ENCODE results near the gene MAP4. TPM values are rescaled to one million over a fixed set of nuclear protein-coding genes. Genes with fewer than 3 reads are reported as not detected.

Gene MAP4
- total RNA-seq, 1 donor from 2014 or later, result 191 TPM

DNA sequence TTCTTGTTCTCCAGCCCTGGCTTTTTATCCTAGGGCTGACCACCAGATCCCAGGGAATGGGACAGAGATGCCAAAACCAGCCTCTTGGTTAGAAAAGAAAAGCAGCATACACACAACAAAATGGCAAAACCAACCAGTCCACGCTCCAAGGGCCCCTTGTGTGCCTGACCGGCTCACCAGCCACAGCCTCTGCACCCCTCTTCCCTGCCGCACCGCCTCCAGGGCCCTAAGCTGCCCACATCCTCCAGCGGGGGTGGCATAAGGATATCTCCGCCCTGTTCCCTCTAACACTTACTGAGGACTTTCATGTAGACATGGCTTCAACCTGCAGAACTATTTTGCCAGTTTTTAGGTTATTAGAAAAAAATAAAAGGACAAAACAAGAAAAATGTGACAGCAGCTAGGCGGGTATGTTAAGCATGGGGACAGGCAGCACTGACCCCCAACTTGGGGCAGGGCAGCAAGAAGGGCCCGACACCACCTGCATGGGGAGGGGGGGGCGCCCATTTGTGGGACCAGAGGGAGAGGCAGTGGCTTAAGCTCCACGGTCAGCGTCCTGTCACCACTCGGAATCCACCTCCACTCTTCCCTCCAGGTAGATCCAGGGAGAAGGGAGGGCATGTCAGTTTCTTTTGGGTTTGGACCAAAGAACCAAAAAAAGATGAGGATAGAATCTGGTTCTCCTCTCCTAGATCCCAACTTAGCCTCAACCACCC, 164.2 kb downstream of the MAP4 start:
- DNase-seq (no peak), ATAC-seq (no peak)
- Histone ChIP-seq H3K36me3 (peaks cover 89% of the 10 kb centered on the region), H3K4me3 (no peak overlapping the region), H3K27ac (no peak overlapping the region), H3K27me3 (no peaks in the 10 kb centered on the region), H3K9me3 (no peaks in the 10 kb centered on the region), H3K4me1 (no peaks in the 10 kb centered on the region)
- intact Hi-C loops (cut with DNase I), result no loop called here
- TF ChIP-seq, protein P1, sequence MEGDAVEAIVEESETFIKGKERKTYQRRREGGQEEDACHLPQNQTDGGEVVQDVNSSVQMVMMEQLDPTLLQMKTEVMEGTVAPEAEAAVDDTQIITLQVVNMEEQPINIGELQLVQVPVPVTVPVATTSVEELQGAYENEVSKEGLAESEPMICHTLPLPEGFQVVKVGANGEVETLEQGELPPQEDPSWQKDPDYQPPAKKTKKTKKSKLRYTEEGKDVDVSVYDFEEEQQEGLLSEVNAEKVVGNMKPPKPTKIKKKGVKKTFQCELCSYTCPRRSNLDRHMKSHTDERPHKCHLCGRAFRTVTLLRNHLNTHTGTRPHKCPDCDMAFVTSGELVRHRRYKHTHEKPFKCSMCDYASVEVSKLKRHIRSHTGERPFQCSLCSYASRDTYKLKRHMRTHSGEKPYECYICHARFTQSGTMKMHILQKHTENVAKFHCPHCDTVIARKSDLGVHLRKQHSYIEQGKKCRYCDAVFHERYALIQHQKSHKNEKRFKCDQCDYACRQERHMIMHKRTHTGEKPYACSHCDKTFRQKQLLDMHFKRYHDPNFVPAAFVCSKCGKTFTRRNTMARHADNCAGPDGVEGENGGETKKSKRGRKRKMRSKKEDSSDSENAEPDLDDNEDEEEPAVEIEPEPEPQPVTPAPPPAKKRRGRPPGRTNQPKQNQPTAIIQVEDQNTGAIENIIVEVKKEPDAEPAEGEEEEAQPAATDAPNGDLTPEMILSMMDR (IDR thresholded peaks at IDR 0.05), result no peak

DNA sequence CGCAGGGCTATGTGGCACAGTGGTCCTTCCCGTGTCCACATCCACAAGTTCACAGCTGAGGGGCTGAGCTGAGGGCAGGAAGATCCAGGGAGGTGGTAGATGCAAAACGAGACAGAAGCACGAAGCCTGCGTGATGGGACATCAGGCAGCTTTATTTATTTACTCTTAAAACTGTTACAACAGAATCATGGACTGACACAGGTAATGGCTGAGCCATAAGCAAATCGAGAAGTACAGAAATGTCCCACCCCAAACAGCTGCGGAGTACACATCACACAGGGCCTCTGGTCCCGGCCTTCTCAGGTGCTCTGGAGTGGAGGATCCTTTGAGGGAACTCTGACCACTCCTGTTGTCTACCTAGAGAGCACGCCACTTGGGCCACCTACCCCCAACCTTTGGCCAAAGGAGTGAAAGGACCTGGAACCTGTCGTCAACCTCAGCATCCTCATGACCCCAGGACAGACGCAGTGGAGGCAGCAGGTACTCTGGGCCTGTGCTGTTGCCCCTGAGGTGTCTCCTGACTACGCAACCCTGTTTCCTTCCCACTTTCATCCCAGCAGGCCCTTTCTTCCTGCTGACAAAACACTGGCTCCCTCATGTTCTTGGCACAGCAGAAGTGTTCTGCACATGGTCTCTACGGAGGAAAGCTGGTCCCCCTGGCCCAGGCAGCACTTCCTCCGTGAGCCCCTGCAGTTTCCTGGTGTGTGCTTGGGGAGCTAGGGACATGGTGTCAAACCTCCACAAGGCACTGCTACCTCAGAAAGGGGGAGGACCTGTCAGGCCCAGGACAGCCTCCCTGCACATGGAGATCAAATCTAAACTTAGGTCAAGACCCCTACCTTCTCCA, 165.4 kb downstream of the MAP4 start:
- Histone ChIP-seq H3K4me3 (no peak overlapping the region), H3K9me3 (no peaks in the 10 kb centered on the region), H3K4me1 (no peaks in the 10 kb centered on the region), H3K27me3 (no peaks in the 10 kb centered on the region), H3K36me3 (peaks cover 89% of the 10 kb centered on the region), H3K27ac (no peak overlapping the region)
- intact Hi-C loops (cut with DNase I), result no loop called here
- DNase-seq, result no peak
- no peak for ATAC-seq
- TF ChIP-seq, protein P1 (IDR thresholded peaks at IDR 0.05), result no peak

DNA sequence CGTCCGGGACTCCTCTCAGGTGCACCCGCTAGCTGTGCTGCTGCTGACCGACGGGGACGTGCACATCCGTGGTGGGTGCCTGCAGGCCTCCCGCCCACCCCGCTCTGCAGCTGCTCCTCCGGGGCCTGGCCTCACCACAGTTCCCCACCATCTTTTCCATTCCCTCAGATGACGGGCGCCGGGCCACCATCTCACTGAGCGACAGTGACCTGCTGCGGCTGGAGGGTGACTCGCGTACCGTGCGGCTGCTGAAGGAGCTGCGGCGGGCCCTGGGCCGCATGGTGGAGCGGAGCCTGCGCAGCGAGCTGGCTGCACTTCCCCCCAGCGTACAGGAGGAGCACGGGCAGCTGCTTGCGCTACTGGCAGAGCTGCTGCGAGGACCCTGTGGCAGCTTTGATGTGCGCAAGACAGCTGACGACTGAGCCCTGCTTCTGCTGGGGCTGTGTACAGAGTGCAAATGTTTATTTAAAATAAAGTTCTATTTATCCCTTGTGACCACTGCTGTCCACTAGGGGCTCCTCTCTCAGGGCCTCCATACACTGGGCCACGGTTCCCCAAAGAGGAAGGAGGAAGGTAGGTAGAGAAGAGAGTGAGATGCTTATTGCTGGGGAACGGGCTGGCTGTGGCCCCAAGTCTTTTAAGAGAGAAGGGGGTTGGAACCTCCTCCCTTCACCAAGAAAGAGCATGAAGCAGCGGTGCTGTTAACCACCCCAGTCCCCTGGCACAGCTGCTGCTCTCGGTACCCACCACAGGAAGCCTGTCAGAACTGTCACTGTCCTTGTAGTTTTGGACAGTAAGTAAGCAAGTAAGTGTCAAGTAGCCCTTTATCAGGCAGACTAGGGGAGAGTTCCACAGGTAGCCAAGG, 166.3 kb downstream of the MAP4 start:
- Histone ChIP-seq H3K9me3 (no peaks in the 10 kb centered on the region), H3K4me3 (no peak overlapping the region), H3K36me3 (peaks cover 89% of the 10 kb centered on the region), H3K27me3 (no peaks in the 10 kb centered on the region), H3K27ac (no peak overlapping the region), H3K4me1 (no peaks in the 10 kb centered on the region)
- intact Hi-C loops (cut with DNase I), result loop anchor here (10.0 kb wide), 1 partner anchor 305 kb away; no protein-coding TSS in a partner anchor
- TF ChIP-seq, protein P1 (IDR thresholded peaks at IDR 0.05), result peak; percentile 29
- DNase-seq (no peak), ATAC-seq (peak; percentile 28)

DNA sequence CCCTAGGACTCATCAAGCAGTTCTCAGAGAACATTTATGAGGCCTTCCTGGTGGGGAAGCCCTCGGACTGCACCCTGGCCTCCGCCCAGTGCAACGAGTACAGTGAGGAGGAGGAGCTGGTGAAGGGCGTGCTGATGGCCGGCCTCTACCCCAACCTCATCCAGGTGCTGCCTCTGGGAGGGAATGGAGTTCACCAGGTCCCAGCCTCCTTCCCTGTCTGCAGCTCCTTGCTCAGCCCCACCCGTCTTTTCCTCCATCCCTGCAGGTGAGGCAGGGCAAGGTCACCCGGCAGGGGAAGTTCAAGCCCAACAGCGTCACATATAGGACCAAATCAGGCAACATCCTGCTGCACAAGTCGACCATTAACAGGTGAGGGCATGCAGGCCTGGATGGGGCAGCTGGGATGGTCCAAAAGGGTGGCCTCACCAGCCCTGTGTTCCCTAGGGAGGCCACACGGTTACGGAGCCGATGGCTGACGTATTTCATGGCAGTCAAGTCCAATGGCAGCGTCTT, 167.0 kb downstream of the MAP4 start:
- Histone ChIP-seq H3K27ac (no peak overlapping the region), H3K27me3 (no peaks in the 10 kb centered on the region), H3K9me3 (no peaks in the 10 kb centered on the region), H3K4me3 (no peak overlapping the region), H3K4me1 (no peaks in the 10 kb centered on the region), H3K36me3 (peaks cover 89% of the 10 kb centered on the region)
- TF ChIP-seq, protein P1 (IDR thresholded peaks at IDR 0.05), result no peak
- intact Hi-C loops (cut with DNase I), result loop anchor here (10.0 kb wide), 1 partner anchor 306 kb away; no protein-coding TSS in a partner anchor
- DNase-seq (no peak), ATAC-seq (no peak)

DNA sequence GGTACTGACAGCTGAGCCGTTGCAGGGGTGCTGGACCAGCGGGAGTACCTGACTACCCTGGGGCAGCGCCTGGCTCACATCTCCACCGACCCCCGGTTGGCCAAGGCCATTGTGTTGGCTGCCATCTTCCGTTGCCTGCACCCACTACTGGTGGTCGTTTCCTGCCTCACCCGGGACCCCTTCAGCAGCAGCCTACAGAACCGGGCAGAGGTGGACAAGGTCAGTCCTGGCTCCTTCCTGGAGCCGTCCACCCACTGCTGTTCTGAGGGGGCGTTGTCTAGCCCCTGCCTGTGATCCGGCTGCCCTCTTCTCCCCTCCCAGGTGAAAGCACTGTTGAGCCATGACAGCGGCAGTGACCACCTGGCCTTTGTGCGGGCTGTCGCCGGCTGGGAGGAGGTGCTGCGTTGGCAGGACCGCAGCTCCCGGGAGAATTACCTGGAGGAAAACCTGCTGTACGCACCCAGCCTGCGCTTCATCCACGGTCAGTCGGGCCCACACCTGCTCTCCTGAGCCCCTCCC, 167.6 kb downstream of the MAP4 start:
- DNase-seq, result no peak
- TF ChIP-seq, protein P1 (IDR thresholded peaks at IDR 0.05), result no peak
- H3K4me1 ChIP-seq, result no peaks in the 10 kb centered on the region
- no peak overlapping the region for H3K4me3 ChIP-seq
- no peak for ATAC-seq
- peaks cover 89% of the 10 kb centered on the region for H3K36me3 ChIP-seq
- no peaks in the 10 kb centered on the region for H3K9me3 ChIP-seq
- intact Hi-C loops (cut with DNase I), result loop anchor here (10.0 kb wide), 1 partner anchor 306 kb away; no protein-coding TSS in a partner anchor
- H3K27ac ChIP-seq, result no peak overlapping the region
- no peaks in the 10 kb centered on the region for H3K27me3 ChIP-seq

Data from upper lobe of right lung (tissue), 1 donor.